Upper lobe of left lung (tissue), 6 donors: Measurements from ENCODE around the gene ELK3. TPM values are rescaled to one million over a fixed set of nuclear protein-coding genes. Genes with fewer than 3 reads are reported as not detected.

Source experiments
- ATAC-seq, 2 donors: fragments of 200-7000 bp; cut with Tn5 transposase; one replicate each; pipeline ENCODE4 v1.9.1; 2022; ENCODE audit warnings: mild to moderate bottlenecking in 2 of 2, moderate library complexity in 2 of 2; ENCODE audit not compliant: low FRiP score in 2 of 2
- DNase-seq, 2 donors: peaks; one replicate each; pipeline ENCODE4 v3.0.0-alpha.2; 2019 to 2020
- H3K27ac ChIP-seq, 4 donors: fragments of 200-600 bp; sonication (generic); one replicate each; pipeline ENCODE4 v1.5.1; 2016 to 2019
- H3K27me3 ChIP-seq, 4 donors: fragments of 200-600 bp; sonication (generic); one replicate each; pipeline ENCODE4 v1.5.1; 2017 to 2019
- H3K36me3 ChIP-seq, 4 donors: fragments of 200-600 bp; sonication (generic); one replicate each; pipeline ENCODE4 v1.5.1; 2016 to 2019
- H3K4me1 ChIP-seq, 4 donors: fragments of 200-600 bp; sonication (generic); one replicate each; pipeline ENCODE4 v1.5.1; 2018 to 2019
- H3K4me3 ChIP-seq, 4 donors: fragments of 200-600 bp; sonication (generic); one replicate each; pipeline ENCODE4 v1.5.1; 2017 to 2019; ENCODE audit warnings: mild to moderate bottlenecking in 2 of 4, moderate library complexity in 1 of 4
- H3K9me3 ChIP-seq, 4 donors: fragments of 200-600 bp; sonication (generic); one replicate each; pipeline ENCODE4 v1.5.1; 2018 to 2019
- EP300 ChIP-seq, 4 donors: sonication (generic); formaldehyde crosslinking; IDR thresholded peaks; one replicate each; pipeline ENCODE4 v1.5.1; 2017; ENCODE audit warnings: antibody characterized with exemption in 4 of 4, control low read depth in 2 of 4
- POLR2A ChIP-seq, 4 donors: fragments of 450-650 bp; IDR thresholded peaks; one replicate each; pipeline ENCODE4 v1.5.1; 2016 to 2017; ENCODE audit warnings: antibody characterized with exemption in 4 of 4, mild to moderate bottlenecking in 2 of 4
- POLR2AphosphoS5 ChIP-seq, 2 donors: sonication (generic); formaldehyde crosslinking; IDR thresholded peaks; one replicate each; pipeline ENCODE4 v1.5.1; 2017; ENCODE audit warnings: antibody characterized with exemption in 2 of 2
- WGBS, 2 donors: methylation state at CpG; one replicate each; pipeline ENCODE4 v1.1.5; 2017 to 2018; 5-methylcytosine and 5-hydroxymethylcytosine counted together
- total RNA-seq, 6 donors: library from RNA; depleted of rRNA in 4 of 6; stranded (reverse); fragments of >200 nt in 4 of 6; gene quantifications; one replicate each; pipeline versions ENCODE4 v1.1.0 to v1.2.1, GENCODE V29; 2016 to 2021
- TF ChIP-seq, protein P1 (sequence below), 6 experiments: fragments of 450-650 bp in 4 of 6; fragments of 200-600 bp in 2 of 6; sonication (generic) in 2 of 6; IDR thresholded peaks; one replicate each; pipeline ENCODE4 v1.5.1; 2016 to 2019; ENCODE audit warnings: antibody characterized with exemption in 6 of 6
- donor health status: DM: no; HTN: no; CAD: no; lungs with moderate emphysema.
- donor health status: DM: no; HTN: yes; CAD: no; lungs with severe emphysema.

Gene ELK3
- total RNA-seq, 6 donors from 2014 or later, result 7.3 to 38.4 (median 22.1) TPM

DNA sequence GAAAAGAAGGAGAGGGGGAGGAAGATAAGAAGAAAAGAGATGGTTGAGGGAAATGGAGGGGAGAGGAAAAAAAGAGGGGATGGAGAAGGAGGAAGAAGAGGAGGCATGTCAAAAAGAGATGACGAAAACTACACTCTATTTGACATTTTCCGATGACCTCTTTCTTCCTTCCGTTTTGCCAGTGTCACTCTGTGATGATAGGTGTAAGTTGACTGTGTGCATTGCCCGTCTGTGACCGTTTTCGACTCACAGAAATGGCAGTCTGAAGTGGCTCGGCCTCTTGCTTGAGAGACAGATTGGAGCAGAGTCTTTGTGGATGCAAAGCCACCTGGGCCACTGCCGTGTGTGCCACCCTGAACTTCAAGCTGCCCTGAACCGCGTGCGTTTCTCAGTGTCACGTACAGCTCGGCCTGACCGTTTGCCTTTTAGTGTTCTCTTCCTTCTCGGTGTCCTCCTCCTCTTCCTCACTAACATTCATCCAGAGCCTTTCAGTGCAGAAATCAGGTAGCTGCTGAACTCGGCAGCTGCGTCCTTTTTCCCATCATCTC is 32.7 kb downstream of the ELK3 start:
- Histone ChIP-seq H3K4me3 (no peak overlapping the region), H3K27ac (peak overlapping the region in 1 of 4 donors; percentile 34), H3K27me3 (no peaks in the 10 kb centered on the region), H3K4me1 (peaks cover 7 to 27% (median 25%) of the 10 kb centered on the region in 4 donors), H3K36me3 (peaks cover 0 to 36% (median 7%) of the 10 kb centered on the region in 4 donors), H3K9me3 (no peaks in the 10 kb centered on the region)
- 81 to 82% methylated on average over 17 of the region's 17 CpGs for WGBS, 2 donors
- TF ChIP-seq POLR2A (IDR thresholded peaks at IDR 0.05), result no peak
- TF ChIP-seq, protein P1, sequence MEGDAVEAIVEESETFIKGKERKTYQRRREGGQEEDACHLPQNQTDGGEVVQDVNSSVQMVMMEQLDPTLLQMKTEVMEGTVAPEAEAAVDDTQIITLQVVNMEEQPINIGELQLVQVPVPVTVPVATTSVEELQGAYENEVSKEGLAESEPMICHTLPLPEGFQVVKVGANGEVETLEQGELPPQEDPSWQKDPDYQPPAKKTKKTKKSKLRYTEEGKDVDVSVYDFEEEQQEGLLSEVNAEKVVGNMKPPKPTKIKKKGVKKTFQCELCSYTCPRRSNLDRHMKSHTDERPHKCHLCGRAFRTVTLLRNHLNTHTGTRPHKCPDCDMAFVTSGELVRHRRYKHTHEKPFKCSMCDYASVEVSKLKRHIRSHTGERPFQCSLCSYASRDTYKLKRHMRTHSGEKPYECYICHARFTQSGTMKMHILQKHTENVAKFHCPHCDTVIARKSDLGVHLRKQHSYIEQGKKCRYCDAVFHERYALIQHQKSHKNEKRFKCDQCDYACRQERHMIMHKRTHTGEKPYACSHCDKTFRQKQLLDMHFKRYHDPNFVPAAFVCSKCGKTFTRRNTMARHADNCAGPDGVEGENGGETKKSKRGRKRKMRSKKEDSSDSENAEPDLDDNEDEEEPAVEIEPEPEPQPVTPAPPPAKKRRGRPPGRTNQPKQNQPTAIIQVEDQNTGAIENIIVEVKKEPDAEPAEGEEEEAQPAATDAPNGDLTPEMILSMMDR (IDR thresholded peaks at IDR 0.05), result no peak
- TF ChIP-seq EP300 (IDR thresholded peaks at IDR 0.05), result no peak
- no peak for TF ChIP-seq POLR2AphosphoS5 (IDR thresholded peaks at IDR 0.05)
- DNase-seq (no peak), ATAC-seq (no peak)

DNA sequence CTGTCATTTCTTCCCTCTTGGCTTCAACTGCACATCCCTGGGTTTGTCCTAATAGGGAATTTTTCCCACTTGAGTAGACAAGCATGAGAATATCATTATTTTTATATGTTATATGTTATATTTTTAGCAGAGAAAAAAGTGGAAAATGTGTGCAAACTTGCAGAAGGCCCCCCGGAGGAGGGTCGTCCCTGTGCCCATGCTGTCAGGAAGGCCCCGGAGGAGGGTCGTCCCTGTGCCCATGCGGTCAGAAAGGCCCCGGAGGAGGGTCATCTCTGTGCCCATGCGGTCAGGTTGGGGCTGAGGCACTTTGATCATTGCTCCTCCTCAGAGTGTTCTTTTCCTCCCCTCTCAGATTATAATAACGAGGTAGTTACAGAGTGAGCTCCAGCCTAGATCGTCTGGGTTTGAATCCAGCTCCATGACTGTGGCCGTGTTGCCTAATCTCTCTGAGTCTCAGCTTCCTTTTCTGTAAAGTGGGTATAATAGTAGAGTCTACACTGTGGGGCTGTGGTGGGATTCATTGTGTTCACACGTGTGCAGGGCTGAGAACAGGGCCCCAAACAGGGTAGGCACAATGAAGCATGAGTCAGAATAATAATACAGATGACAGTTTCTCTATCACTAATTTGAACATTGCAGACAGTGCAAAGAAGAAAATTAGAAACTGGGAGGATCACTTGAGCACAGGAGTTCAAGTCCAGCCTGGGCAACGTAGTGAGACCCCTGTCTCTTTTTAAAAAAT is 33.4 kb downstream of the ELK3 start:
- H3K27me3 ChIP-seq, result no peaks in the 10 kb centered on the region
- ATAC-seq (no peak), DNase-seq (peak in 1 of 2 donors; percentile 35)
- TF ChIP-seq, protein P1 (IDR thresholded peaks at IDR 0.05), result no peak
- TF ChIP-seq EP300 (IDR thresholded peaks at IDR 0.05) (no peak), POLR2AphosphoS5 (IDR thresholded peaks at IDR 0.05) (no peak), POLR2A (IDR thresholded peaks at IDR 0.05) (no peak)
- peak overlapping the region in 1 of 4 donors; percentile 34 for H3K27ac ChIP-seq
- H3K9me3 ChIP-seq, result no peaks in the 10 kb centered on the region
- no peak overlapping the region for H3K4me3 ChIP-seq
- 75 to 80% methylated on average over 12 of the region's 12 CpGs for WGBS, 2 donors
- peaks cover 0 to 36% (median 7%) of the 10 kb centered on the region in 4 donors for H3K36me3 ChIP-seq
- H3K4me1 ChIP-seq, result peaks cover 7 to 27% (median 25%) of the 10 kb centered on the region in 4 donors

DNA sequence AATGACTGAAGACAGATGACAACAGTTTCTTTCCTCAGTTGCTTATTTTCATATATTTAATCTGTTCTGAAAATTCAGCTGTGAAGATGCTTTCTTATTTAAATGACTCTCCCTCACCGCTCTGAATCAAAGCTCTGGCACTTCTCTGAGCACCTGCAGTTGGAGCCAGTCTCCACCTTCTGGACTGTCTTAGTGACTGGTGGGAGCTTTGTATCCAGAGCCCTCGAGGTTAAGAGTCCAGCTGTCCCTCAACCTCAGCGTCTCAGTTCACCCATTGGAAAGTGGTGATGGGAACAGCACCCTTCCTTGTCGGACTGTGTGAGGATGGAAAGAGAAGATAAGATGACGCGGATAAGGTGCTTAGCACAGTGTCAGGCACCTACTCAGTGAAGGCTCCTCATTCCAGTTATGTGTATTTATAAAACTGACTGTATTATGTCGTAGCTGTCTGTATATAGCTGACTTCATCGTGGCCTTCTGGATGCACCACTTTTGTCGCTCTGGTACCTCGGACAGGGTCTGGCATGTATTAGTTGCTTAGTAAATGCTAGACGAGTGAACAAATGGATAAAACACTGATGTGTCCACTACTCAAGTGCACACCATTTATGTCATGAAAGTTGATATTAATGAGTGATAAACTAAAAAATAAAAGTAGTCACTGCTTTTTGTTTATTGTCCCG is 34.5 kb downstream of the ELK3 start:
- H3K9me3 ChIP-seq, result no peaks in the 10 kb centered on the region
- ATAC-seq (no peak), DNase-seq (no peak)
- H3K4me3 ChIP-seq, result no peak overlapping the region
- TF ChIP-seq EP300 (IDR thresholded peaks at IDR 0.05) (no peak), POLR2AphosphoS5 (IDR thresholded peaks at IDR 0.05) (no peak), POLR2A (IDR thresholded peaks at IDR 0.05) (no peak)
- TF ChIP-seq, protein P1 (IDR thresholded peaks at IDR 0.05), result no peak
- no peaks in the 10 kb centered on the region for H3K27me3 ChIP-seq
- 77 to 84% methylated on average over 11 to 12 of the region's 12 CpGs for WGBS, 2 donors
- no peak overlapping the region for H3K27ac ChIP-seq
- H3K4me1 ChIP-seq, result peaks cover 7 to 25% (median 20%) of the 10 kb centered on the region in 4 donors
- H3K36me3 ChIP-seq, result peaks cover 0 to 33% (median 5%) of the 10 kb centered on the region in 4 donors

DNA sequence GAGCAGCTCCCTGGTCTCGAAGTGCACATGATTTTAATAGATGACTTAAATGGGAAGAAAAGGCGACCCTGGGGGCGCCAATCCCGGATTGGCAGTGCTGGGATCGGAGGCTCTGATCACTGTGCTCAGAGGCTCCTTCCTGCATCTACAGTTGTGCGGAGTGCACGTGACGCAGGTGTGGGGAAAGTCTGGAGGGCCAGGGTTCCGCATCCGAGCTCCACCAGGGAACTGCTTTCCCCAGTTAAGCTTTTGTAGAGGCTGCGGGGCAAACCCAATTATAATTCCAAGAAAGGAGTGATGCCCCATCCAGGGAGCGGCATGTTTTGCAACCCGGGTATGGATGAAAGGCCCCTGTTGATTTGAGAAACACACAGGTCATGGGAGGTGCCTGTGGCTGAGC is 36.5 kb downstream of the ELK3 start:
- DNase-seq, result peak in 1 of 2 donors; percentile 20
- WGBS, 2 donors, result 89 to 91% methylated on average over 13 of the region's 13 CpGs
- Histone ChIP-seq H3K27me3 (no peaks in the 10 kb centered on the region), H3K36me3 (peaks cover 0 to 20% (median 3%) of the 10 kb centered on the region in 4 donors), H3K4me3 (no peak overlapping the region), H3K27ac (no peak overlapping the region), H3K4me1 (peaks cover 12 to 23% (median 21%) of the 10 kb centered on the region in 4 donors), H3K9me3 (no peaks in the 10 kb centered on the region)
- no peak for TF ChIP-seq POLR2AphosphoS5 (IDR thresholded peaks at IDR 0.05)
- TF ChIP-seq EP300 (IDR thresholded peaks at IDR 0.05), result no peak
- TF ChIP-seq, protein P1 (IDR thresholded peaks at IDR 0.05), result no peak
- no peak for TF ChIP-seq POLR2A (IDR thresholded peaks at IDR 0.05)
- no peak for ATAC-seq
